IMR-90 (cell line): ENCODE measurements around the gene KRTAP12-4. TPM values are rescaled to one million over a fixed set of nuclear protein-coding genes. Genes with fewer than 3 reads are reported as not detected.

Source experiments
- ATAC-seq: fragments of 200-7000 bp; cut with Tn5 transposase; 2 replicates; pipeline ENCODE4 v1.9.1; 2020; ENCODE audit warnings: low read depth, mild to moderate bottlenecking, moderate library complexity
- BruUV-seq: library from RNA; stranded (reverse); fragments of 400-500 nt; replicated peaks from 2 replicates; lab custom pipeline; 2021; lab: Mats Ljungman, UMichigan
- CTCF ChIA-PET: fragments of 300-600 bp; formaldehyde crosslinking; extraction: SDS; loops from one replicate; lab custom pipeline; 2021; ENCODE audit warnings: antibody characterized with exemption; lab: Yijun Ruan, JAX
- POLR2A ChIA-PET: fragments of 300-600 bp; sonication (Branson Sonifier 250); formaldehyde crosslinking; loops from one replicate; lab custom pipeline; 2022; ENCODE audit warnings: antibody characterized with exemption; ENCODE audit not compliant: unreplicated experiment; lab: Charles Lee
- DNase-seq: peaks from one replicate; pipeline ENCODE4 v3.0.0; 2013
- H2AFZ ChIP-seq: replicated peaks from 2 replicates; pipeline ENCODE3; 2013; ENCODE audit warnings: low read length, mild to moderate bottlenecking; ENCODE audit not compliant: poor library complexity
- H2AK5ac ChIP-seq: 2 replicates; pipeline ENCODE4 v1.6.1; 2013; ENCODE audit warnings: low read depth, low read length, inconsistent platforms
- H2AK9ac ChIP-seq: replicated peaks from 2 replicates; pipeline ENCODE3; 2013; ENCODE audit warnings: mild to moderate bottlenecking, low read depth, low read length, moderate library complexity; ENCODE audit not compliant: poor library complexity
- H2BK120ac ChIP-seq: 2 replicates; pipeline ENCODE4 v1.6.1; 2013; ENCODE audit warnings: low read depth, low read length, inconsistent platforms
- H2BK15ac ChIP-seq: 3 replicates; pipeline ENCODE4 v1.6.1; 2013; ENCODE audit warnings: low read depth, low read length, inconsistent platforms
- H2BK20ac ChIP-seq: 2 replicates; pipeline ENCODE4 v1.6.1; 2013; ENCODE audit warnings: low read depth, mild to moderate bottlenecking, inconsistent platforms, low read length, moderate library complexity
- H2BK5ac ChIP-seq: 2 replicates; pipeline ENCODE4 v1.6.1; 2013; ENCODE audit warnings: mild to moderate bottlenecking, low read depth, low read length, inconsistent platforms; ENCODE audit not compliant: poor library complexity, severe bottlenecking
- H3K14ac ChIP-seq: replicated peaks from 2 replicates; pipeline ENCODE4 v1.6.1; 2013; ENCODE audit warnings: low read depth, low read length, inconsistent platforms
- H3K18ac ChIP-seq: 2 replicates; pipeline ENCODE4 v1.6.1; 2013; ENCODE audit warnings: low read depth, low read length, control low read depth
- H3K23ac ChIP-seq: 2 replicates; pipeline ENCODE4 v1.6.1; 2013; ENCODE audit warnings: low read depth, low read length, inconsistent platforms
- H3K27ac ChIP-seq: 2 replicates; pipeline ENCODE4 v1.5.1; 2013; ENCODE audit warnings: mild to moderate bottlenecking, control low read depth, low read length; ENCODE audit not compliant: insufficient read depth
- H3K27me3 ChIP-seq: 2 replicates; pipeline ENCODE4 v1.6.1; 2013; ENCODE audit warnings: low read length; ENCODE audit not compliant: control insufficient read depth, insufficient read depth
- H3K36me3 ChIP-seq: 2 replicates; pipeline ENCODE4 v1.6.1; 2013; ENCODE audit warnings: low read length, mixed read lengths; ENCODE audit not compliant: control insufficient read depth, insufficient read depth
- H3K4ac ChIP-seq: 2 replicates; pipeline ENCODE4 v1.6.1; 2013; ENCODE audit warnings: low read depth, low read length, inconsistent platforms
- H3K4me1 ChIP-seq: 2 replicates; pipeline ENCODE4 v1.6.1; 2013; ENCODE audit warnings: low read length, mixed read lengths; ENCODE audit not compliant: control insufficient read depth, insufficient read depth
- H3K4me2 ChIP-seq: 2 replicates; pipeline ENCODE4 v1.6.1; 2013; ENCODE audit warnings: low read depth, mild to moderate bottlenecking, control low read depth, low read length, moderate library complexity
- H3K4me3 ChIP-seq: 2 replicates; pipeline ENCODE4 v1.5.1; 2013; ENCODE audit warnings: low read depth, mild to moderate bottlenecking, control low read depth, low read length, moderate library complexity; ENCODE audit not compliant: insufficient read depth
- H3K56ac ChIP-seq: 2 replicates; pipeline ENCODE4 v1.6.1; 2013; ENCODE audit warnings: low read length, inconsistent platforms; ENCODE audit not compliant: insufficient read depth; ENCODE audit errors: extremely low read depth
- H3K79me1 ChIP-seq, 2 experiments: 2 replicates each; pipeline ENCODE4 v1.6.1; 2013; ENCODE audit warnings: low read length in 2 of 2, inconsistent platforms in 1 of 2, low read depth in 1 of 2
- H3K9ac ChIP-seq: 2 replicates; pipeline ENCODE4 v1.6.1; 2013; ENCODE audit warnings: low read depth, low read length, control low read depth
- H3K9me1 ChIP-seq: 2 replicates; pipeline ENCODE4 v1.6.1; 2013; ENCODE audit warnings: low read length, inconsistent platforms; ENCODE audit not compliant: insufficient read depth
- H3K9me3 ChIP-seq: 2 replicates; pipeline ENCODE4 v1.6.1; 2013; ENCODE audit warnings: low read length; ENCODE audit not compliant: control insufficient read depth, insufficient read depth
- H4K20me1 ChIP-seq: 2 replicates; pipeline ENCODE4 v1.6.1; 2013; ENCODE audit warnings: low read length, inconsistent platforms; ENCODE audit not compliant: insufficient read depth
- H4K5ac ChIP-seq: 2 replicates; pipeline ENCODE4 v1.6.1; 2013; ENCODE audit warnings: mild to moderate bottlenecking, low read depth, low read length, control low read depth
- H4K8ac ChIP-seq, 2 experiments: 2 replicates each; pipeline ENCODE4 v1.6.1; 2013; ENCODE audit warnings: low read depth in 2 of 2, low read length in 2 of 2, control low read depth in 1 of 2, inconsistent platforms in 1 of 2
- H4K91ac ChIP-seq: 2 replicates; pipeline ENCODE4 v1.6.1; 2013; ENCODE audit warnings: low read depth, low read length, inconsistent platforms; ENCODE audit not compliant: insufficient read depth
- BHLHE40 ChIP-seq: fragments of 150-350 bp; IDR thresholded peaks from 2 replicates; pipeline ENCODE4 v1.6.1; 2016; ENCODE audit warnings: mild to moderate bottlenecking, low read depth, low read length
- CEBPB ChIP-seq: IDR thresholded peaks from 2 replicates; pipeline ENCODE4 v1.6.1; 2012; ENCODE audit warnings: low read depth, low read length, improper control_type of control experiment
- CHD1 ChIP-seq: IDR thresholded peaks from 2 replicates; pipeline ENCODE4 v1.6.1; 2012; ENCODE audit warnings: low read depth, low read length, improper control_type of control experiment
- CTCF ChIP-seq: conservative IDR thresholded peaks from 2 replicates; pipeline ENCODE4 v1.5.1; 2012; ENCODE audit warnings: mild to moderate bottlenecking, low read depth, low read length, improper control_type of control experiment
- ELK1 ChIP-seq: fragments of 150-350 bp; IDR thresholded peaks from 2 replicates; pipeline ENCODE4 v1.6.1; 2016; ENCODE audit warnings: low read depth, mild to moderate bottlenecking, low read length, moderate library complexity, borderline replicate concordance
- FOS ChIP-seq: fragments of 150-350 bp; IDR thresholded peaks from 2 replicates; pipeline ENCODE4 v1.6.1; 2016; ENCODE audit warnings: low read depth, low read length
- MAFK ChIP-seq: IDR thresholded peaks from 2 replicates; pipeline ENCODE4 v1.6.1; 2012; ENCODE audit warnings: low read depth, low read length, improper control_type of control experiment
- MAZ ChIP-seq: IDR thresholded peaks from 2 replicates; pipeline ENCODE4 v1.6.1; 2012; ENCODE audit warnings: low read depth, mild to moderate bottlenecking, low read length, improper control_type of control experiment, moderate library complexity, borderline replicate concordance
- MXI1 ChIP-seq: IDR thresholded peaks from 2 replicates; pipeline ENCODE4 v1.6.1; 2012; ENCODE audit warnings: low read depth, mild to moderate bottlenecking, low read length, moderate library complexity, borderline replicate concordance
- NFE2L2 ChIP-seq: fragments of 150-350 bp; IDR thresholded peaks from 2 replicates; pipeline ENCODE4 v1.6.1; 2016; ENCODE audit warnings: low read depth, mild to moderate bottlenecking, low read length
- POLR2A ChIP-seq: IDR thresholded peaks from 2 replicates; pipeline ENCODE4 v1.6.1; 2012; ENCODE audit warnings: mild to moderate bottlenecking, low read depth, low read length
- RAD21 ChIP-seq: IDR thresholded peaks from 2 replicates; pipeline ENCODE4 v1.6.1; 2012; ENCODE audit warnings: low read length, improper control_type of control experiment
- RCOR1 ChIP-seq: IDR thresholded peaks from 2 replicates; pipeline ENCODE4 v1.6.1; 2012; ENCODE audit warnings: mild to moderate bottlenecking, low read length, improper control_type of control experiment; ENCODE audit not compliant: insufficient replicate concordance
- RFX5 ChIP-seq: IDR thresholded peaks from 2 replicates; pipeline ENCODE4 v1.8.0; 2012; ENCODE audit warnings: low read depth, mild to moderate bottlenecking, low read length, moderate library complexity
- SMC3 ChIP-seq: fragments of 150-350 bp; IDR thresholded peaks from 2 replicates; pipeline ENCODE4 v1.6.1; 2016; ENCODE audit warnings: low read depth, mild to moderate bottlenecking, antibody characterized with exemption, low read length, moderate library complexity
- USF2 ChIP-seq: fragments of 150-350 bp; IDR thresholded peaks from 2 replicates; pipeline ENCODE4 v1.6.1; 2017; ENCODE audit warnings: mild to moderate bottlenecking, antibody characterized with exemption, low read length, low read depth
- WGBS, 2 experiments: methylation state at CpG; one replicate each; pipeline versions ENCODE4 v1.1.5 to v1.1.7; 2013; ENCODE audit warnings: missing lambda C conversion rate in 2 of 2; ENCODE audit not compliant: insufficient read length in 1 of 2; ENCODE audit errors: extremely low coverage in 2 of 2; 5-methylcytosine and 5-hydroxymethylcytosine counted together
- dilution Hi-C: fragments of 300-500 bp; cut with HindIII; formaldehyde crosslinking; loops from one replicate; pipeline ENCODE4 v1.14.3; 2018; ENCODE audit warnings: low sequenced_read_pairs; ENCODE audit not compliant: unreplicated experiment
- in situ Hi-C: fragments of 300-500 bp; cut with MboI; formaldehyde crosslinking; loops from 3 replicates; pipeline ENCODE4 v1.14.3; 2019; ENCODE audit warnings: low sequenced_read_pairs, inconsistent platforms, mixed read lengths
- intact Hi-C: fragments of 100-400 bp; cut with micrococcal nuclease; formaldehyde crosslinking; loops from 2 replicates; pipeline ENCODE4 v1.10.0; 2022
- polyA plus RNA-seq, 3 experiments: library from polyadenylated mRNA; depleted of rRNA; stranded (reverse); fragments of >200 nt; gene quantifications; 2 replicates each; pipeline ENCODE4 v1.2.3, GENCODE V29; 2012; ENCODE audit warnings: low replicate concordance in 1 of 3
- total RNA-seq: library from RNA; depleted of rRNA; stranded (reverse); fragments of >200 nt; gene quantifications from 2 replicates; pipeline ENCODE4 v1.2.3, GENCODE V29; 2012

The KRTAP12-4 gene
- total and polyA plus RNA-seq, 2 of the 4 experiments (the other 2 are of a cell fraction), result not detected

- dilution Hi-C loops, result no loop called here
- no peak overlapping the region for H2BK5ac ChIP-seq
- whole genome bisulfite sequencing, 2 experiments, result 84% methylated on average over 8 of the region's 13 CpGs; no CpG with 5 or more reads in 1 of the 2 experiments
- H4K91ac ChIP-seq, result no peak overlapping the region
- H2BK20ac ChIP-seq, result no peak overlapping the region
- no peak overlapping the region for H3K27ac ChIP-seq
- no peaks in the 10 kb centered on the region for H3K9me1 ChIP-seq
- H4K20me1 ChIP-seq, result no peaks in the 10 kb centered on the region
- peaks cover 21% of the 10 kb centered on the region for H3K27me3 ChIP-seq
- H3K18ac ChIP-seq, result no peak overlapping the region
- no peak overlapping the region for H3K56ac ChIP-seq
- no peak overlapping the region for H3K4ac ChIP-seq
- no peak overlapping the region for H2AK5ac ChIP-seq
- no peak overlapping the region for H4K8ac ChIP-seq
- H2BK15ac ChIP-seq, result no peak overlapping the region
- in situ Hi-C loops, result no loop called here
- no TSS peak for BruUV-seq
- no peaks in the 10 kb centered on the region for H3K9me3 ChIP-seq
- H3K4me1 ChIP-seq, result no peaks in the 10 kb centered on the region
- H3K4me2 ChIP-seq, result no peak overlapping the region
- no peak overlapping the region for H3K9ac ChIP-seq
- ChIA-PET POLR2A (no interaction called here), CTCF (no interaction called here)
- H3K4me3 ChIP-seq, result no peak overlapping the region
- no peak overlapping the region for H3K14ac ChIP-seq
- no peaks in the 10 kb centered on the region for H3K79me1 ChIP-seq
- H2BK120ac ChIP-seq, result no peak overlapping the region
- no peak for DNase-seq
- no peak overlapping the region for H2AFZ ChIP-seq
- no peak for ATAC-seq
- H4K5ac ChIP-seq, result no peak overlapping the region
- intact Hi-C loops, result no loop called here
- no peaks in the 10 kb centered on the region for H3K36me3 ChIP-seq
- H2AK9ac ChIP-seq, result no peak overlapping the region
- no peak overlapping the region for H3K23ac ChIP-seq
- TF ChIP-seq CTCF (no peak), BHLHE40 (no peak), CHD1 (no peak), RAD21 (no peak), MAFK (no peak), NFE2L2 (no peak), RCOR1 (no peak), FOS (no peak), SMC3 (no peak), RFX5 (no peak), MAZ (no peak), POLR2A (no peak), MXI1 (no peak), ELK1 (no peak), USF2 (no peak), CEBPB (no peak)
Observed at GRCh38 chr21:44677881-44678280, 23.4 kb upstream of the KRTAP12-4 start.
